Measurements from ENCODE around the gene MEGF9.
"Not testable (repeated sequence)": the region's sequence is repeated elsewhere in the genome, so short reads cannot be mapped to it uniquely, and the experiment has no call there.

Gene MEGF9

GRCh38 chr9:120714088-120714845, at the start of gene MEGF9:
TSS of gene MEGF9 (minus strand) at chr9:120714470. CDS start at chr9:120714358, 112 bp downstream.
- peak; percentile 65 to 100 (median 98) for DNase-seq

- DNase-seq, result no peak
Measured at GRCh38 chr9:120761006-120761405, 46.7 kb upstream of the MEGF9 start.

DNA sequence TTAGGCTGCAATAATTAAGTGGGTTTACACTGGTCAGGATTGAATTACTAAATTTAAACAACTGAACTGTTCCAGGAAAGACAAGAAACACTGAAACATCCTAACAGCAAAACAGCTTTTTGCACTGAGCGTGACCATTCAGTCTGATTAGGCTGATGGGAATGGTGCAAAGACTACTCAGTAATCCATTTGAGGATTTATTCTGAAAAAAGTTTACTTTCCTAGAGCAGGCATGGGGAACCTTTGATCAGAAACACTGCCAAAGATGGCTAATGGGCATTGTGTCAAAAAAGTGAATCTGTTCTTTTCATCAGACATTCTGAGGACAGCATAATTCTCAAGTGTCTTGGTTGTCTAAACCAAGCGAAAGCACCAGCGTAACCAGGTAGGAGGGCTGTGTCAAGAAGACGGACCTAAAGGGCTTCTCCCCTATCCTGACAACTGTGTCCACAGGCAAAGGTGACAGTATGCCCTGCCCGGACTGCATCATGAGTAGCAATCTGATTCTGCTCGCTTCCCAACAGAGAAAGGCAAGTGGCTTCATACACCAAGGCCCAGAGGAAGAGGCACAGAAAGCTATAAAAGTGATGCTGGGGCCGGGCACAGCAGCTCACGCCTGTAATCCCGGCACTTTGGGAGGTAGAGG, 45.6 kb upstream of the MEGF9 start:
- no peak for DNase-seq

- peak in 1 of 51 donors; percentile 8 for DNase-seq
Measured at GRCh38 chr9:120758544-120758943, 44.3 kb upstream of the MEGF9 start.

DNA sequence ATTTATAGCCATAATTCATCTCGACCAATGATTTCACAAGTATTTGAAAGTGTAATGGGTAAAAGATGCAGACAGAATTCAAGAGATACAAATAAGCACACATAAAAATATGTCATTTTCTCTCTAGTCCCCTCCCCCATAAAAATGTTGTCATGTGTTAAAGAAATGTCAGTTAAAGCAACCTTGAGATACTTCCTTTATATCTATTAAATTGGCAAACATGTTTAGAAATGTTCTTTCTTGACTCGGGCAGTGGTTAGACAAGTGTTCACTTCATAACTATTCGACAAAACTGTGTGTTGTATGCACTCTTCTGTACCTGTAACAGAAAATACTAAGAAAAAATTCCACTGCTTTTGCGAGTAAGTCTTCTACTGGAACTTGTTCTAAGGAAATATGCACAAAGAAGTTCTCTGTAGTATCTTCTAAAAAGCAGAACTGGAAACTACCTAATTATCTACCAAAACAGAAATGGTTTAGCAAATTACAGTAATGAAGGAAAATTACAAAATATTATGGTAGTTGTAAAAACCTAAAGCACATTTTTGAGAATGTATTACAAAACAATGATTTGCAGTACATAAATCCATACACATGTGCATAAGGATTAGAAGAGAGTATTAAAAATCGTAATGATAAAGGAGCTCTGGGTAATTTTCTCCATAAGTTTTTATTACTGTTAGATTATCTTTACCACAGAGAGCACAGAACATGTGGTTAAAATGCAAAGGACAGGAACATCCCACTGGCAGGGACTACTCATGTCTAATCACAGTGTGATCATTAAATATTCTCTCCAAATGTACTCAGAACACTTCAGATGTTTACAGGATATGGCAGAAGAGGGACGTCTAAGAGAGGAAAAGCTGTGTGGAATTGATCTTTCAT, 43.0 kb upstream of the MEGF9 start:
- no peak for DNase-seq

DNA sequence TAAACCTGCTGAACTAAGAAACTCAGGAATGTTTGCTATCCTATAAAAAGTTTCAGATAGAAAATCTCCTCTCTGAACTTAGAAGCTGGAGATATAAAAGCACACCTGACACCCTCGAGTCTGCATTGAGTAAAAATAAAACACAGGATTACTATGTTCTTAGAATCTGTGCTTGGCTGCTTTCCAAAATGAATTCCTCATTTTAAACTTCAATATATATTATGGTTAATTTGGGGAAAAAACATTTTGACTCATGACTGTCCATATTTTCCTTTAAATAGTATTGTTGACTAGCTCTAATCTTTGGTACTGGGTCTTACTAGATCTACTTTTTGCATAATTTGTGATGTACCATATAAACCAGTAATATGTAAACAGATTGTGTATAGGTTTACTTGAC, 42.3 kb upstream of the MEGF9 start:
- DNase-seq, result no peak

DNA sequence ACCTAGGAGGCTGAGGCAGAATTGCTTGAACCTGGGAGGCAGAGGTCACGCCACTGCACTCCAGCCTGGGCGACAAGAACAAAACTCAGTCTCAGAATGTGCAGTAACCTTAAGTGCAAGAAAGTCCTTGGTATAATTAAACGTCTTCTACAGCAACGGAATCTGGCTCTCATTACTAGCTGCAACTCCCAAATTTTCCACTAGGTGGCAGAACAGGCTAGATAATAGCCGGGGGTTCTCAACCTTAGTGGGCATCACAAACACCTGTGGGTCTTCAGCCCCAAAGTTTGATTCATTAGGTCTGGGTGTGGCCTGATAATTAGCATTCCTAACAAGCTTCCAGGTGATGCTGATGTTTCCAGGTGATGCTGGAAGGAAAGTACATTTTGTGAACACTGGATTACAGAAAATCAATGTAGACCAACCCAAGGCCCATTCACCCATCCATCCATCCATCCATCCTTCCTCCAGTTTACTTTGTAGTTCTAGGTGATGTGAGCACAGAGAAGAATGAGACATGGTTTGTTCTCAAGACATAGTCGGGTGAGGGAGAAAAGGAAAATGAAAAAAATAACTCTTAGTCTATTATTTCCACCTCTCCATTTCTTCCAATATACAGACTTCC, 41.7 kb upstream of the MEGF9 start:
- DNase-seq, result peak in 29 of 51 donors; percentile 4 to 67 (median 26)

DNA sequence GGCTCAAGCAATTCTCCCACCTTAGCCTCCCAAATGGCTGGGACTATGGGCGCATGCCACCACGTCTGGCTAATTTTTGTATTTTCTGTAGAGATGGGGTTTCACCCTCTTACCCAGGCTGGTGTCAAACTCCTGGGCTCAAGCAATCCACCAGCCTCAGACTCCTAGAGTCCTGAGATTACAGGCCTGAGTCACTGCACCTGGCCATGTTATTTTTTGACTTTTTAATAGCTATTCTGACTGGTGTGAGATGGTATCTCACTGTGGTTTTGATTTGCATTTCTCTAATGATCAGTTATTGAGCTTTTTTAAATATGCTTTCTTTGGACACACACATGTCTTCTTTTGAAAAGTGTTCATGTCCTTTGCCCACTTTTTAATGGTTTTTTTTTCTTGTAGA, 40.8 kb upstream of the MEGF9 start:
- no peak for DNase-seq

DNA sequence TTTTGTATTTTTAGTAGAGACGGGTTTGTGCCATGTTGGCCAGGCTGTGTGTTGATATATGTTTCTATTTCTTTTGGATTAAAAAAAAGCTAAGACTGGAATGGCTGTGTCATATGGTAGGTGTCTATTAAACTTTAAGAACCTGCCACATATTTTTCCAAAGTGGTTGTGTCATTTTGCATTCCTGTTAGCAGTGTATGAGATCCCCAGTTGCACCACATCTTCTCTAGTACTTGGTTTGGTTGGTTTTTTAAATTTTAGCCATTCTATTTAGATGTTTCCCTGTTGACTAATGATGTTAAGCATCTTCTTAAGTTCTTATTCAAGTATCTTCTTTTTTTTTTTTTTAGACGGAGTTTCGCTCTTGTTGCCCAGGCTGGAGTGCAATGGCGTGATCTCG, 36.2 kb upstream of the MEGF9 start:
- no peak for DNase-seq

- not testable (repeated sequence) for DNase-seq
Measured at GRCh38 chr9:120746366-120746765, 32.1 kb upstream of the MEGF9 start.

- no peak for DNase-seq
Measured at GRCh38 chr9:120745278-120745677, 31.0 kb upstream of the MEGF9 start.

DNA sequence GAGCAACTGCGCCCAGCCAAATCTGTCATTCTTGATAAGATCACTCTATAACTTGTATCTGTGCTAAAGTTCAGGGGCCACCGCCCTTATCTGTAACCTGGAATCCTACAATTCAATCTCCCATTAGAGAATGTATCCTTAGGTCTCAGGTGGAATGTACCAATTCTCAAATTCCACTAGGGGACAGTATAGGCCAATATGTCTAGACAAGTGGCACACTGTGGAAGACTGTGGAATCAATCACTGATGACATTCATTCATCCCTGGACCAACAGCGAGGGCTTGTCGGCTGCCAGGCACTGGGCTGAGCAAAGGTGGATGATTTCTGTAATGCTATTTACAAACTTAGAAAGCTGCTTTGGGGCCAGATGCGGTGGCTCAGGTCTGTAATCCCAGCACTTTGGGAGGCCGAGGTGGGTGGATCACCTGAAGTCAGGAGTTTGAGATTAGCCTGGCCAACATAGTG, 28.7 kb upstream of the MEGF9 start:
- DNase-seq, result no peak

GRCh38 chr9:120741701-120742100, 27.4 kb upstream of the MEGF9 start:
- DNase-seq, result no peak

DNA sequence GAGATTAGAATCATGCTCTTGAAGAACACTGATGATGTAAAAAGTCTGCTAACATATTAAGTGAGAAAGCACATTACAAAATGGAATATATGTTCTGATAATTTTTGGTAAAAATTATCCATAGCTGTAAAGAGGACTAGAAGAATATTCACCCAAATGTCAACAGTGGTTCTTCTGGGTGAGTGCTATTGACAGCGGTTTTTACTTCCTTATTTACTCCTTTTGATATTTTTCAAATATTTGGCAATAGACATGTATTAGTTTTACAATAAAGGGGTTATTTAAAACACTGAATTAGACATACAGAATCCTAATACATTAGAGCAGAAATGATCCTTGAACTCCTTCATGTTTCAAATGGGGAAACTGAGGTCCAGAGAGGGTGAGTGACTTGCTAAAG, 26.9 kb upstream of the MEGF9 start:
- no peak for DNase-seq

DNA sequence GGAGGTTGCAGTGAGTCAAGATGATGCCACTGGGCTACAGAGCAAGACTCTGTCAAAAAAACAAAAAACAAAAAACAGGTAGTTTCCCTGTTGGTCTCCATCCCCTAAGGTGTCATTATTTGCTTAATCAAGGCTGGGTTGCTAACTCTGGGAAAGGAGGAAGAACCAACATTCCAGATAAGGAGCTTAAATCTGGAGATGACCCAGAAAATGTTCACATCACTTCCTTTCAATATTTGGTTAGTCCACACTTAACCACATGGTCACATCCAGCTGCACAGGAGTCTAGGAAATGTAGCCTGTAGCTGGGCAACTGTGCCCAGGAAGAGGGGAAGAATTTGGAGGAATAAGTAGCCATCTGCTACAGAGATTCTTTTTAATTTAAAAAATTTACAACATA, 25.9 kb upstream of the MEGF9 start:
- DNase-seq, result no peak

DNA sequence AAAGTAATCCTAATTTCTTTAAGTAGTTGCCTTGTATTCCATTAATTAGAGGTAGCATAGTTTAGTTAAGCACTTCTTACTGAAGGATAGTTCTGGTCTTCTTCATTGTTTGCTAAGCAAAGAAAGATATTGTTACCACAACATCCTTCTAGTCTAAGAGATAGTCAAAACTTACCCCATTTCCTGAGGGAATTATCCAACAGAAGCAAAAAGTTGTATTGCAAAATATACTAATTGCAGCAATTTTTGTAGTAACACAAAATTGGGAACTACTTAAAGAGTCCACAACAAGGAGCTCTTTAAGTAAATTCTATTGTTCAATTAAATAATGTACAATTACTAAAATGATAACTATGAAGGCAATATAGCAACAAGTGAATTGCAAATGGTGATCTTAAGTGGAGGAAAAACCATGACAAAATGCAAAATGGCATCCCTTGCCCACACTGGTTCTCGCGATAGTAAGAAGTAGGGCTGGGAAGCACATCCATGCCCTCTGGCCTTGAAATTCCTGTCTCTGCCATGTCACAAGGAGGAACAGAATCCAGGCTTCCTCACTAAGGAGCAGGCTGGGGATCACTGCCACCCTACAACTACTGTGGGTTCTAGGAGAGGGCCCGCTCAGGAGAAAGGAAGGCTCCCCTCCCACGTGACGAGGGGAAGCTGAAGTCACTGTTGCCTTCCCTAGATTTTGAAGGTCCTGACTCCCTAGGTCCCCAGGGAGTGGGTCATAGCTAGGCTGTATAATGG, 23.3 kb upstream of the MEGF9 start:
- no peak for DNase-seq

GRCh38 chr9:120736881-120737280, 22.6 kb upstream of the MEGF9 start:
- DNase-seq, result no peak

GRCh38 chr9:120735415-120736126, 21.3 kb upstream of the MEGF9 start:
- DNase-seq, result no peak

DNA sequence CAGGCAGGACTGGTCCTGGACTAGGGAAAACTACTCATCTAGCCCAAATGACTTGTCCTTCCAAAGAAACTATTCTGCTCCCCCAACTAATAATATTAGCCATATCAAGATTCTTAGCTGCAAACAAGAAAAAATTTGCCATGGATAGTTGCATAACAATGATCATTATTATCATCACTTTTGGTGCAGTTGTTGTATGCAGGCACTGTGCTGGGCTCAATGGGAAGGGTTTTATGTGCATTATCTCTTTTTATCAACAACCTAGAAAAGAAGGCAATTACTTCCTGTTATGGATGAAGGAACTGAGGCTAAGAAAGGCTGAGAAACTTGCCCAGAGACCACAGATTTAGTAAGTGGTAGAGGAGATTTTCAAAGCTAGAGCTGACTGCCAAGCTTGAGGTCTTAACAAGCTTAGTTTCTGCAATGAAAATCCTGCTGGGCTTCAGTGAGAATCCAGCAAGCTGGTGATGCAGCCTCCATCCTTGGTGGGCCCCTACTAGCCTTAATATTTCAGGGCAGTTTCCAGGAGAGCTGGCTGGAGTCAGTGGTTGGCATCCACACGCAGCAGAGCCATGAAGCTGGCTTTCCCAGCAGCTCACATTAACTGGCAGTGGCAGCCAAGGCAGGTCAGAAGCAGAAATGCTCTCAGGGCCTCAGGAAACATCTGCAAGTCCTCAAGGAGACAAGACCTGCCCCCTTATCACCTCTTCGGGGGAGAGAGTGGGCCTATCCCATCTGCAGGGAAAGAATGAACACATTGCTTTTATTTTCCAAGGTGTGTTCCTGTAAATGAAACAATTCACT, 20.5 kb upstream of the MEGF9 start:
- peak in 4 of 51 donors; percentile 7 to 18 (median 10) for DNase-seq
